ENCODE measurements around the gene TFR2. TPM values are rescaled to one million over a fixed set of nuclear protein-coding genes. Genes with fewer than 3 reads are reported as not detected.

TFR2 gene
- total RNA-seq, 1 donor from 2014 or later: 0.33 TPM

DNA sequence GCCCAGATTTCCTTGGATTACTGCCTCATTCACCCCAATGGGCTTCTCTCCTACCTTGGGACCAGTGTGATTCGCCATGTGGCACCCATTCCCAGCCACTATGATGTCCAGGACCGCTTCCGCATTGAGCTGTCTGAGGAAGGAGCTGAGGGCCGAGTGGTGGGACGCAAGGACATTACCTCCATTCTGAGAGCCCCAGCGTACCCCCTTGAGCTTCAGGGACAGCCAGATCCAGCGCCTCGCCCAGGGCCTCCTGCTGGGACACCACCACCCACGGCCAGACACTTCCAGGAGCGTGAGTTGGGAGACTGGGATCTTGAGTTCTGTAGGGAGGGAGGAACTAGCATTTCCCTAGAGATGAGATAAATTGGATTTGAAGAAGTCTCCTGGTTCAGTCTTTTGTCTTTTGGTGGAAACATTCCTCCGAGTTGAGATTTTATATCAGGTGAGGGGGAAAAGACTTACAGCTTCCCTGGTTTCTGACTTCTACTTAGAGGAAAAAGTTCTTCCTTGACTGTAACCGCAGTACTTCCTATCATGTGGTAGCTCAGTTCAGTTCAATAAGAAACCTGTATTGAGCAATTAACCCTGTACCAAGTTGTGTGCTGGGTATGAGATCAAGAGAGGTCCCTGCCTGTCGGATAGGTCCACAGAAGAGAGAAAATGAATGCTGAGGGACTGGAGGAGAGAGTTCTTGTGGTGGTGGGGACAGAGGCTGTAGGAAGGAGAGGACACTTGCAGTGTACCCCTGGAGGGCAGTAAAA is 27.8 kb downstream of the TFR2 start:
- DNase-seq (ENCODE audit: low read depth, low spot score): no peak

DNA sequence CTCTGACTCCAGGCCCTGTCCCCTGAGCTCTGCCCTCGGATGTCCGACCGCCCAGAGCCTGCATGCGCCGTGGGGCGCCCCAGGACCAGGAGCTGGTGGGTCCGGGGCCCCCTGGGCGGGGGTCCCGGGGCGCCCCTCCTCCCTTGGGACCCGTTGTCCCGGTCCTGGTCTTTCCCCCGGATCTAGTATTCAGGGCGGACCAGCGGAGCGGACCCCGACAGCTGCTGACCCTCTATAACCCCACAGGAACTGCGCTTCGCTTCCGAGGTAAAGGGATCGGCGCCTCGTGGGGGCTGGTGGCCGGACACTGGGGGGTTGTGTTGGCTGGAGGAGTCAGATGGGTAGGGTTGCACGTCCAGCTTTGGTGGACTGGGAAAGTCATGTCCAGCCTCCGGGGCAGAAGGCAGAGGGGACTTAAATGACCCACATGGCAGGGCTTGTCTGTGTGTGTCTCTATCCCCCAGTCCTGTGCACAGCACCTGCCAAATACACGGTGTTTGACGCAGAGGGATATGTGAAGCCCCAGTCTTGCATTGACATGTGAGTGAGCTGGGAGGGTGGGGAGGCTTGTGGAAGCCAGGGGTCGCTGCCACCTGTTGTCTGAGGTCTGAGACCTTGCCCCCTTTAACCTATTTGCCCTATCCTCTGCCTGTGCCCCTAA is 28.5 kb downstream of the TFR2 start:
- DNase-seq (ENCODE audit: low read depth, low spot score): no peak

DNA sequence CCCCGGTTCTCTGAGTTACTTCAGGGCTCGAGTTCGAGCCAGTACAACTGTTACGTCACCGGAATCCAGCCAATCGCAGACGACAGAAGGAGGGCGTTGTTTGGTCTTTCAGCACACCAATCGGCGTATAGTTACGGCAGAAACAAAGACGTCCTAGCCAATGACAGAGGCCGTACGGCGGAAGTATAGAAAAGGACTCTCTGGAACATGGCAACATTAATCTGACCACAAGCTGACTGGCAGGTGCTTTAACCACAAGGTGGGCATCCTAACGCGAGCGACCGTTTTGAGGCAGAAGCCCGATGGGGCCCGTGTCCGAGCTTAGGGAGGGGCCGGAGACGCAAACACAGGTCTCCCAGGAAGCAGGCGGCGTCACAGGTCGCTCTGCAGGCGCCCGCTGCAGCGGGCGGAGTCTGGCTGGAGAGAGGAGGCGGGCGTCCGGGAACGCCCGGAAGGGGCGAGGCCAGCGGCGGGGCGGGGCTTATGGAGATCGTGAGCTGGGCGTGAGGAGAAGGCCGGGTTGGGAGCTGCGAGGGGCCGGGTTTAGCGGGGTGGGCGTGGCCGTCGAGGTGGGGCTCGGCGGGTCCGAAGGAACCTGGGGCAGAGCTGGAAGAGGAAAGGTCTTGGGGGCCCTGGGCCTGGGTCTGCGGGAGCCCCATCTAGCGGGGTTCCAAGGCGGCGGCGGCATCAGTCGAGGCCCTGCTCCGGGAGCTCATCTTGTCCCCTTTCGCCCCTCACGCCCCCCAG is 29.2 kb downstream of the TFR2 start, which contains the start of gene MOSPD3:
Gene MOSPD3 (plus strand): TSS at position 558 of the 747 bp plus-strand sequence. CDS start 252 bp downstream, outside the sequence.
- peak; percentile 99 for DNase-seq (ENCODE audit: low read depth, low spot score)

DNA sequence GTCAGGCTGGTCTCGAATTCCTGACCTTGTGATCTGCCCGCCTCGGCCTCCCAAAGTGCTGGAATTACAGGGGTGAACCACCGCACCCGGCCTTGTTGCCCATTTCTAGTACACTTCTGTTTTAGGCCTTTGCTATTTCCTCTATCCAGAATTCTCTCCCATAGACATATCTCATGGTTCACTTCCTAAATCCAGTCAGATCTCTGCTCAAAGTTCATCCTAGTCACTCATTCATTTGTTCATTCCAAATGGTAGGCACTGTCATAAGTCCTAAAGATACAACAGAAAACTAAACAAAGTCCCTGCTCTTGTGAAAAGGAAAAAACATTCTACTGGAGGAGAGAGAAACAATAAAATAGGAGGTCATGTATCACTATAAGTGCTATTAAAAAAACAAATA is 31.4 kb downstream of the TFR2 start:
- no peak for DNase-seq (ENCODE audit: low read depth, low spot score)

DNA sequence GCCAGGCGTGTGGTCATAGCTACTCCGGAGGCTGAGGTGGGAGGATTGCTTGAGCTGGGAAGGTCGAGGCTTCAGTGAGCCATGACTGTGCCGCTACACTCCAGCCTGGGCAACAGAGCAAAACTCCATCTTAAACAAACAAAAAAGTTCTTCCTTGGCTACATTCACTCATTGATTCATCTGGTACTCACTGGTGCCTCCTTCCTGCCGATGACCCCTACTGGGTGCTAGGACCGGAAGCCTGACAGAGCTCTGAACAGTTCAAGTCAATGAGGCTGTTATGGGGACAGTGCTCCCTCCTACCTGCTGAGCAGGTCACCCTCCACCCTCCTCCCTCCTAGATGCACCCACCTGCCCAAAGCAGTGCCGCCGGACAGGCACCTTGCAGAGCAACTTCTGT is 34.2 kb downstream of the TFR2 start:
- DNase-seq (ENCODE audit: low read depth, low spot score): no peak

DNA sequence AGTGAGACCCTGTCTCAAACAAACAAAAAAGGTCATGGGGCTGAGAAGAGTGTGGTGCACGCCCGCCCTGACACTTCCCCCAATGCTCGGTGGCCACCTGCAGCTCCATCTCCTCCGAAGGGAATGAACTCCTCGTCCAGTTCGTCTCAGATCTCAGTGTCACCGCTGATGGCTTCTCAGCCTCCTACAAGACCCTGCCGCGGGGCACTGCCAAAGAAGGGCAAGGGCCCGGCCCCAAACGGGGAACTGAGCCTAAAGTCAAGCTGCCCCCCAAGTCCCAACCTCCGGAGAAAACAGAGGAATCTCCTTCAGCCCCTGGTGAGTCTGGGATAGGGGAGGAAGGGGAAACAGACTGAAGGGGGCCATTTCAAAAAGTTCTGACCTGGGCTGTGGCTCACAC is 35.0 kb downstream of the TFR2 start:
- DNase-seq (ENCODE audit: low read depth, low spot score): no peak

DNA sequence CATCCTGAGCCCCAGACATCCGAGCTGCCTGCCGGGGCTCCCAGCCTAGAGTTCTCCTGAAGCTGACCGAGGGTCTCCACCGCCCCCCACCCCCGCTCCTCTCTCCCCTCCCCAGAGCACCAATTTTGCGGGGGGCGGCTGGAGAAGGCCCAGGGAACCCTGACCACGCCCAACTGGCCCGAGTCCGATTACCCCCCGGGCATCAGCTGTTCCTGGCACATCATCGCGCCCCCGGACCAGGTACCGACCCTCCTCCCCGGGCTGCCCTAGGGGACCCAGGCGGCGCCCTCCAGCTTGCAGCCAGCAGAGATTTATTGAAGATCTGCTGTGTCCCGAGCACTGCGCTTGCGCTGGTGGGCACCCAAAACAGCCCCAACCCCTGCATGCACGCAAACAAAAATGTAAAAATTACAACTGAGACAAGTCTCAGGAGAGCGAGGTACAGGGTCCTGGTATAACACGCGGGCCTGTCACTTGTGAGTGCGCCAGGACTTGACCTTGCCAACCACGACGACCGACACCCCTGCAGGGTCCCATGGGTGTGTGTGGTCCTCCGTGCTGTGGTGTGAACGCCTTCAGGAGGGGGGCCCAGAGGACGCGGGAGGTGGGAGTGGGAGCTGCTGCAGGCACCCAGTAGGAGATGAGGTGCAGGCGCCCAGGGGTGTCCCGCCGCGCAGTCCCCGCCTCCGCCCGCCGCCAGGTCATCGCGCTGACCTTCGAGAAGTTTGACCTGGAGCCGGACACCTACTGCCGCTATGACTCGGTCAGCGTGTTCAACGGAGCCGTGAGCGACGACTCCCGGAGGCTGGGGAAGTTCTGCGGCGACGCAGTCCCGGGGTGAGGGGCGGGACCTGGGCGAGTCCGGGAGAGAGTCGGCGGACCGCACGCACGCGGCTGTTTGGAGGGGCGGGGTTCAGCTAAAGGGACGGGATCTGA is 36.1 kb downstream of the TFR2 start:
- DNase-seq (ENCODE audit: low read depth, low spot score): no peak

DNA sequence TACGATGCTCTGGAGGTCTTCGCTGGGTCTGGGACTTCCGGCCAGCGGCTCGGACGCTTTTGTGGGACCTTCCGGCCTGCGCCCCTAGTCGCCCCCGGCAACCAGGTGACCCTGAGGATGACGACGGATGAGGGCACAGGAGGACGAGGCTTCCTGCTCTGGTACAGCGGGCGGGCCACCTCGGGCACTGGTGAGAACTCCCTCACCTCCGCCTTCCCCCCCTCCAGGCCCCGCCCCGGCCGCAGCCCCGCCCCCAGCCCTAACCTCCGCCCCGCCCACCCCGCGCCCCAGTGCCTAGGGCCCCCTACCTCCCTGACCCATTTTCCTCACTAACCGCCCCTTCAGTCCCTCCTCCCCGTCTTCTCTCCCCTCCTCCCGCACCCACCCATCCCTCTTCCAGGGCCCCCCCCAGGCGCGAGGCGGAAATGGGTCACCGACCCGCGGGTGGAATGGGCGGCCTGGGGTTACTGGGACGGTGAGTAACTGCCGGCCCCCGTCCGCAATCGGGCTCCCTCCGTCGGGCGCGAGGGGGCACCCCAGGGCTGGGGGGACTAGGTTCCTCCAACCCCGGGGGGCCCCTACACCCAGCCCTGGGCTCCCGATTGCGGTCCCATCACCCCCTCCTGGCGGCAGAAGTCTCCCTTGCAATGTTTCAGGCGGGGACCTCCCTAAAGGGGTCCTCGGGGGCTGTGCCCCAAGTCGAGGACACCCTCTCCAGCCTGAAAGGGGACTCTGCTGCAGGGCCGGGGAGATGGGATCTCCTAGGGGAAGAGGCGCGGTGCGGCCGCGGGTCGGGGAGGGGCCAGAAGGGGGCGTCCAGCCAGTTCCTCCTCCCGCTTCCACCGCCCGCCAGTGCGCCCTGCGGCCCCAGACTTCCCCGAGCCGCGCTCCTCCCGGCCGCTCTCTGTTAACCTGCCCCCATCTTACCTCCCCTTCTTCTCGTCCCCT is 37.0 kb downstream of the TFR2 start:
- no peak for DNase-seq (ENCODE audit: low read depth, low spot score)

DNA sequence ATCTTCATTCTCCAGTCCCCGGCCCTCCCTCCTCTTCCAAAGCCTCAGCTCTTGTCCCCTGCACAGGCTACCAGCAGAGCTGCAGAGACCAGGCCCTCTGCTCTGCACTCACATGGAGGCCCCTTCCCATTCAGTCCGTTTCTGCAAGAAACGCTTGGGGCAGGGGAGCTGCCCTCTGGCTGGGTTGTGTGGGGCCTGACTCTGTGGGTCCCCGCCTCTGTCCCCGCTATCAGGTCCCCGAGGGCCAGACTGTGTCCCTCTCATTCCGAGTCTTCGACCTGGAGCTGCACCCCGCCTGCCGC is 37.7 kb downstream of the TFR2 start:
- no peak for DNase-seq (ENCODE audit: low read depth, low spot score)

DNA sequence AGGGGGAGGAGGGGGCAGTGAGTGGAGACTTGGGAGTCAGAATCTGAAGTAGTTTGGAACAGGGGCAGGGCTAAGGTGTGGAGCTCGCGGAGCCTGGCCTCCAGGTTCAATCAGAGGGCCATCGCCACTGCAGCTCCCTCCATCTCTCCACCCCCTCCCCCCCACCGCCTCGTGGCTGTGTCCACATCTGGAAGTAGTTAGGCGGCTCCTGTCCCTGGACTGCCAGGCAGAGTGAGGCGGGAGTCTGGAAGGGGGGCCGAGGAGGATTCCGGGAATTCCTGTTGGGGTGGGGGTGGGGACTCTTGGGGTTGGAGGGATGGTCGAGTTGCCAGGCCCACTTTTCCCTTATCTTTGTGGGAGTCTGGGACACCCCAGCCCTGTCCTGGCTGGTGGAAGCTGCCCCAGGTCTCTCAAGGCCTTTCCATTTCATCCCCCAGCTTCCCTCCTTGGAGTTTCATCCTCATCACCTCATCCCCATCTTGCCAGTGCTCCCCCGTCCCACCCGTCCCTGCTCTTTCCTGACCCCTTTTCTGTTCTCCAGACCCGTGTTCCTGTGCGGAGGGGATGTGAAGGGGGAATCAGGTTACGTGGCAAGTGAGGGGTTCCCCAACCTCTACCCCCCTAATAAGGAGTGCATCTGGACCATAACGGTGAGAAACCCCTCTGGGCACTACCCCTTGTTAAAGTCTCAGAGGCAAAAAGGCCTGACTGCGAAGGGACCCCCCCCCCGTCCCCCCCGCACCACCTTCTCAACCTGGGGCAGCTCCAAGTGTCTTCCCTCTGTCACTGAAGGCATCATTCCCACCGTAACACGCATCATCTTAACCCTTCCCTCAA is 38.2 kb downstream of the TFR2 start:
- no peak for DNase-seq (ENCODE audit: low read depth, low spot score)

DNA sequence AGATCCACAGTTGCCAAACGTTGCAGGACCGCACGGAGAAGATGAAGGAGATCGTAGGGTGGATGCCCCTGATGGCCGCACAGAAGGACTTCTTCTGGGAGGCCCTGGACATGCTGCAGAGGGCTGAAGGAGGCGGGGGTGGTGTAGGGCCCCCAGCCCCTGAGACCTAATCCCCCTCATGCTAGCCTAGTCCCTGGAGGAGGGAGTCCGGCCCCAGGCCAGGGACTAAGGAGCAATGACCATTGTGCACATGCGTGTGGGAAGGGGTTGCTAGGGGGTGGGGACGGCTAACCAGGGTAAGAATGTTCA is 40.7 kb downstream of the TFR2 start:
- DNase-seq (ENCODE audit: low read depth, low spot score): no peak

DNA sequence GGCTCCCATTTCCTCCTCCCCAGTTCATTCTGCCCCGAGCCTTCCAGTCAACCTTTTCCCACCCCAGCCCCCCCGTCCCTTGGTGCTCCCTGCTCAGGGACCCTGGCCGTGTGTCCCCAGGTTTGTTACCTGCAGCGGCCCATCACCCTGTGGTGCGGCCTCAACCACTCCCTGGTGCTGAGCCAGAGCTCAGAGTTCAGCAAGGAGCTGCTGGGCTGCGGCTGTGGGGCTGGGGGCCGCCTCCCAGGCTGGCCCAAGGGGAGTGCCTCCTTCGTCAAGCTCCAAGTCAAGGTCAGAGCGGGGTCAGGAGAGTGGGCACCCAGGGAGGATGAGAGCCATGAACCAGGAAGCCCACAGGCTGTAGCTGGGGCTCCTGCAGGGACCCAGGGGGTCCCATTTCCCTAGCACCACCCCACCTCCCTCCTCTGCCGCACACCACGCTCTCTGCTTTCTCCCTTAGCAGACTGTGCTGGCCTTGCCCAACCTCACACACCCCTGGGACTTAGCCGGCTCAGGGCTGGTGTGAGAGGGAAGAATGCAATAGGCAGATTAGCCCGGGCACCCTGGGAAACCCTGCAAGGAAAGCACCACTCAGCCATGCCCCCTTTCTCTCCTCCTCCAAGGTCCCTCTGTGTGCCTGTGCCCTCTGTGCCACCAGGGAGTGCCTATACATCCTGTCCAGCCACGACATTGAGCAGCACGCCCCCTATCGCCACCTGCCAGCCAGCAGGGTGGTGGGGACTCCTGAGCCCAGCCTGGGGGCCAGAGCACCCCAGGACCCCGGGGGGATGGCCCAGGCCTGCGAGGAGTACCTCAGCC is 41.2 kb downstream of the TFR2 start:
- no peak for DNase-seq (ENCODE audit: low read depth, low spot score)

DNA sequence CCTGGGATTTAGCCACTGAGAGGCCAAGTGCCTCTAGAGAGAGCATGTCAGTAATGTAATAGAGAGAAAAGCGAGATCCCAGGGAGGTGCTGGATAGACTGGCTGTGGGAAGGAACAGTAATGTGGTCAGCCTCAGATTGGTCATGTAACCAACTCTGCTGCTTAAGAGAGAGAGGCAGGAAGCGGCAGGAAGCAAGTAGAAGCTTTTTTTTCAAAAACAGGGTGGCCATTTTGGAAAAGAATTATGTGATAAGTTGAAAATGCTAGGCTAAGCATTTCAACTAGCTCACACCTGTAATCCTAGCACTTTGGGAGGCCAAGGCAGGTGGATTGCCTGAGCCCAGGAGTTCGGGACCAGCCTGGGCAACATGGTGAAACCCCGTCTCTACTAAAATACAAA is 42.9 kb downstream of the TFR2 start:
- DNase-seq (ENCODE audit: low read depth, low spot score): no peak

DNA sequence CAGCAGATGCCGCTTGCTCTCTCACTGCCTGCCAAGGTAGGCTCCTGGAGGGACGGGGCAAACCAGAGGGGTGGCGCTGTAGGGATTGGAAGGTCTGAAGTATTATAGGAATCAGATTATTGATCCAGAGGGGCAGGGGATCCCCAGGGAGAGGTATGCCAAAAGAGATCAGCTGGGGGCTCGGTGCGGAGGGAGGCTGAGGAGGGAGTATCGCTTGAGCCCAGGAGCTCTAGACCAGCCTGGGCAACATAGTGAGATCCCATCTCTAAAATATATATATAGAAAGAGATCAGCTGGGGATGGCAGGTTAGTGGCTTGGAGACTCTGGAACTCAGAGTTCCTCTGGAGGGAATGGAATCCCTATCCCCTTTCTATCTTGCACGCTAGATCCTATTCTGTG is 46.2 kb downstream of the TFR2 start:
- no peak for DNase-seq (ENCODE audit: low read depth, low spot score)

DNA sequence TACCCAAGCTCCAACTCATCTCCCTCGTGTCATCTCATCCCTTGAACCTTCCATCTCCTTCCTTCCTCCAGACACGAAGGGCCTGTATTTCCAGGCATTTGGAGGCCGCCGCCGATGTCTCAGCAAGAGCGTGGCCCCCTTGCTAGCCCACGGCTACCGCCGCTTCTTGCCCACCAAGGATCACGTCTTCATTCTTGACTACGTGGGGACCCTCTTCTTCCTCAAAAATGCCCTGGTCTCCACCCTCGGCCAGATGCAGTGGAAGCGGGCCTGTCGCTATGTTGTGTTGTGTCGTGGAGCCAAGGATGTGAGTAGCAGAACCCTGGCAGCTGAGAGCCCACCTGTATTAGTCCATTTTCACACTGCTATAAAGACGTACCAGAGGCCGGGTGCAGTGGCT is 49.8 kb downstream of the TFR2 start:
- DNase-seq (ENCODE audit: low read depth, low spot score): no peak

DNA sequence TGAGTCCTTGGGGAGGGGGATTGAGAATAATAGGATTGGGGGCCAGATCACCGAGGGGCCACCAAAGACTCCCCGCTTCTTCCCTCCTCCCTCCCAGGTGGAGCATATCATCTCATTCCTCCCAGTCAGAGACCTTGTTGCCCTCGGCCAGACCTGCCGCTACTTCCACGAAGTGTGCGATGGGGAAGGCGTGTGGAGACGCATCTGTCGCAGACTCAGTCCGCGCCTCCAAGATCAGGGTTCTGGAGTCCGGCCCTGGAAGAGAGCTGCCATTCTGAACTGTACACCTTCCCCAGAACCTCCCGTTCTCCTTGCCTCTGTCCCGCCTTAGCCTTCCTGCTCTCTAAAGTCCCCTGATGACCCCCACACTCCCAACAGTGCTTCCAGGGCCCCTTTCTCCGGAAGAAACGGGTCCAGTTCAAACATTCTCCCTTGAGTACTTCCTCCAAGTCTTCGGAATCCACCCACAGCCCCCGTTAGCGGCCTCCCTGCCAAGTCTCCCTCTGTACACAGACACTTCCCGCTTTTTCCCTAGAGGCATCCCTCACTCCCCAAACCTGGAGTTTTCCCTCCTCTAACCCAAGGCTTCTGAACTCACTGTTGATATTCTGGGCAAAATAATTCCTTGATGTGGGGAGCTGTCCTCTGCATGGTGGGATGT is 51.1 kb downstream of the TFR2 start:
- DNase-seq (ENCODE audit: low read depth, low spot score): no peak

DNA sequence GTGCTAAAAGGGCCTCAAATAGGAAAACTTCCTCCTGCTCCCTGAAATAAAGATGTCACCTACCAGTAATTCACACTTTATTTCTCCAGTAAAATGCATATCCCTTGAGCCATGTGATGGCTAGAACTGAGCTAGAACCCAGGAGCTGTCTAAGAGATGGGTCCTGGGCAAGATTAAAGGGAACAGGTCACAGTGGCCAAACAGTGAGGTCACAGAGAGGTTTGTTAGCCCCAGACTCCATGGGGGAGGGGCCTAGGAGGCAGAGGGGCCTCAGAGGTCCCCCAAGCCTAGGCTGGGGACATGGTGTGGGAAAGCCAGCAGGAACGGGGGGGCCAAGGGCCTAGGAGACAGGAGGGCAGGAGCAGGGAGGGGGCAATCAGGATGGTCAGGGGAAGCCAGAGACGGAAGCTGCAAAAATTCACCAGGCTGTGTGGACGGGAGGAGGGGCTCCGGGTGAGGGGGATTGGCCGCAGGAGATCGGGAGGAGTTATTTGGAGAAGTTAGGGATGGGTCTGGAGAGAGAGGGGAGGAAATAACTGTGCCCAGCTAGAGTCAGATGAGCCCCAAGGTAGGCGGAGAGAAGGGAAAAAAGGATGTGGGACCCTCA is 51.9 kb downstream of the TFR2 start:
- DNase-seq (ENCODE audit: low read depth, low spot score): no peak

DNA sequence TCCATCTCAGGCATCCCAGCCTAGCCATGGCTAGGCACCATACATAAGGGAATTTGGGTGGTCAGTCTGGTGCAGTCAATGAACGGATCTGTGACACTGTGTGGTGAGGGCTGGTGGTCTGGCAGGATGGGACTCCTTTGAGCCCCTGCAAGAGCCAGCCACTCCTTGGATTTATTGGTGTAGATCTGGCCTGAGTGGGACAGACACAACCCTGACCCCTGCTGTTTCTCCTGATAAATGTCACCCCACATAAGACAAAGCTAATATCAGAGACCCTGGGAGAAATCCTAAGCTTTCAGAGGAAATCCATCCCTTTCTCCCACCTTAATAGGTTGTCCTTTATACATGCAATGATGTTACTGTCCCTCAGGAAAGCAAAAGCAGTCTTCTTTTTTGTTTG is 52.9 kb downstream of the TFR2 start:
- DNase-seq (ENCODE audit: low read depth, low spot score): no peak
